Measurements from ENCODE around the gene ADGRD1. TPM values are rescaled to one million over a fixed set of nuclear protein-coding genes. Genes with fewer than 3 reads are reported as not detected.

The ADGRD1 gene
- total and polyA plus RNA-seq, 4 donors: 2.1 to 97.6 (median 31.0) TPM

DNA sequence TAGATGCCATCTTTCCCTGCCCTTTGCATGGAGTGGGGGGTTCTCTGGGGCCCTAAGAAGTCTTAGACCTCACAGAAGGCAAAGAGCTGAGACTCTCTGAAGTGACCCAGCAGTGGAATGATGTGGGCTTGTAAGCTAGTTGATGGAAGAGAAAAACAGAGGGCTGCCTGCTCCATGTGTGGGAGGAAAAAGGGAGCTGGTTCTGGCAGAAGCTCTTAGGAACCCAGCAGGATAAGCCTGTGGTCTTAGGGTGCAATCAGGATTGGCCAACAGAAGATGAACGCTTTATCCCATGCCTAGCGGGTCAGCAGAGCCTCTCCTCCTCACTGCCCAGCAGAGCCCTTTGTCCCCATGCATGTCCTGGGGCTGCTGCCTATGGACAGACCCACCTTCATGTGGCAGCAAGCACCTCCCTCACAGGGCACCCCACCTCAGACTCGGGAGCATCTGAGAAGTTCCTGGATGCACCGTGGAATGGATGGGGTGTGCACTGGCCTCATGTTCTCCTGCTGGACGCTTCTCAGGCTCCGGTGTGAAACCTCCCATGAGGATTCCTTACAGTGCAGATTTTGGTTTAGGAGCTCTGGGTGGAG lies 152.7 kb downstream of the ADGRD1 start:
- ATAC-seq (ENCODE audit: low FRiP score) (no peak), DNase-seq (peak in 1 of 2 donors; percentile 24)
- Histone ChIP-seq H3K4me1 (ENCODE audit: control insufficient read depth in 1 of 2, insufficient read depth in 2 of 2, low read length in 2 of 2) (no peaks in the 10 kb centered on the region), H3K9me3 (ENCODE audit: control insufficient read depth, low read length) (no peaks in the 10 kb centered on the region), H3K27ac (ENCODE audit: low read depth in 1 of 2, low read length in 2 of 2) (no peak overlapping the region), H3K4me3 (ENCODE audit: low read length in 2 of 2) (no peak overlapping the region), H3K27me3 (ENCODE audit: control insufficient read depth in 1 of 2, insufficient read depth in 2 of 2, low read length in 1 of 2) (no peaks in the 10 kb centered on the region), H3K36me3 (ENCODE audit: control insufficient read depth in 1 of 2, insufficient read depth in 2 of 2, low read length in 1 of 2) (no peaks in the 10 kb centered on the region)
- intact Hi-C loops (cut with DNase I): loop anchor here in 1 of 2 donors (10.0 kb wide), 1 partner anchor 898 kb away; no protein-coding TSS in a partner anchor
- WGBS, 2 donors: 92 to 93% methylated on average over 6 of the region's 6 CpGs

DNA sequence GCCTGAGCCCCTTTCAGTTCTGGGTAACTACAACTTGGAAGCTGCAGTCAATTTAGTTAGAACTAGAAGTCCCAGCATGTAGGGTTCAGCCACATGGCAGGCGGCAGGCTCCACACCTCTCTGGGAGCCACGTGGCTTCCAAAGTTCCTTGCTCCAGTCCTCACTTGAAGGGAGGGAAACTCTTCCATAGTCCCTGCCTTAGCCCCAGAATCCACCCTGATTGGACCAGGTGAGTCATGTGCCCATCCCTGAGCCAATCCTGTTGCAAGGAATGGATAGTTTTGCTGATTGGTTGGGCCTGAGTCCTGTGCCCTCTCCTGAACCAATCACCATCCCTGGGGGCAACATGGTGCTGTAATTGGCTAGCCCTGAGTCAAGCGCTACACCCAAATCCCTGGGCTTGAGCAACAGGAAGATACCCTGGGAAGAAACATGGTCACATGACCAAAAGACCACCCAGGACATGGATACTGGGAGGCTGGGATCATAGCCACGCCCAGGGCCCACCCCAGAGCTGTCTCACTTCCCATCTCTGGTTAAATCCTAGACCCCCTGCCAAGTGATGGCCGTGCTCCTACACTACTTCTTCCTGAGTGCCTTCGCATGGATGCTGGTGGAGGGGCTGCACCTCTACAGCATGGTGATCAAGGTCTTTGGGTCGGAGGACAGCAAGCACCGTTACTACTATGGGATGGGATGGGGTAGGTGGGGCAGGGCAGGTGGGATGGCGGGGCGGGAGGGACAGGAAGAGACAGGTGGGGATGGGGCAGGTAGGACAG lies 154.7 kb downstream of the ADGRD1 start:
- DNase-seq (peak; percentile 25 to 48), ATAC-seq (ENCODE audit: low FRiP score) (no peak)
- Histone ChIP-seq H3K9me3 (ENCODE audit: control insufficient read depth, low read length) (no peaks in the 10 kb centered on the region), H3K4me1 (ENCODE audit: control insufficient read depth in 1 of 2, insufficient read depth in 2 of 2, low read length in 2 of 2) (no peaks in the 10 kb centered on the region), H3K27ac (ENCODE audit: low read depth in 1 of 2, low read length in 2 of 2) (no peak overlapping the region), H3K36me3 (ENCODE audit: control insufficient read depth in 1 of 2, insufficient read depth in 2 of 2, low read length in 1 of 2) (no peaks in the 10 kb centered on the region), H3K4me3 (ENCODE audit: low read length in 2 of 2) (no peak overlapping the region), H3K27me3 (ENCODE audit: control insufficient read depth in 1 of 2, insufficient read depth in 2 of 2, low read length in 1 of 2) (no peaks in the 10 kb centered on the region)
- WGBS, 2 donors: 88 to 94% methylated on average over 10 of the region's 10 CpGs
- intact Hi-C loops (cut with DNase I): loop anchor here in 1 of 2 donors (10.0 kb wide), 1 partner anchor 896 kb away; no protein-coding TSS in a partner anchor

DNA sequence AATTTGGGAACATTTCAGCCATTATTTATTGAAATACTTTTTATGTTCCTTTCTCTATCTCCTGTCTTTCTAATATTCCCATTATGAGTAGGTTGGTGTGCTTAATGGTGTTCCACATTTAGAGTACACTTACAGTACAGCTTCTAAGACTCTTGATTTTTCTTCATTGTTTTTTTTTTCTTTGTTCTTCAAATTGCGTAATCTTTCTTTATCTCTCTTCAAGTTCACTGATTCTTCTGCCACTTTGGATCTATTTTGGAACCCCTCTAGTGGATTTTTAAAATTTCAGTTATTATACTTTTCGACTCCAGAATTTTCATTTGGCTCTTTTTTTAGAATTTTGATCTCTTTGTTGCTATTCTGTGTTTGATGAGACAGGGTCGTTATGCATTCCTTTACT lies 157.7 kb downstream of the ADGRD1 start:
- no peak for ATAC-seq (ENCODE audit: low FRiP score)
- H3K4me3 ChIP-seq (ENCODE audit: low read length in 2 of 2): no peak overlapping the region
- intact Hi-C loops (cut with DNase I): no loop called here
- H3K36me3 ChIP-seq (ENCODE audit: control insufficient read depth in 1 of 2, insufficient read depth in 2 of 2, low read length in 1 of 2): no peaks in the 10 kb centered on the region
- H3K27ac ChIP-seq (ENCODE audit: low read depth in 1 of 2, low read length in 2 of 2): no peak overlapping the region
- 92 to 94% methylated on average over 3 of the region's 3 CpGs for WGBS, 2 donors
- no peaks in the 10 kb centered on the region for H3K4me1 ChIP-seq (ENCODE audit: control insufficient read depth in 1 of 2, insufficient read depth in 2 of 2, low read length in 2 of 2)
- no peak for DNase-seq
- no peaks in the 10 kb centered on the region for H3K27me3 ChIP-seq (ENCODE audit: control insufficient read depth in 1 of 2, insufficient read depth in 2 of 2, low read length in 1 of 2)
- H3K9me3 ChIP-seq (ENCODE audit: control insufficient read depth, low read length): no peaks in the 10 kb centered on the region

DNA sequence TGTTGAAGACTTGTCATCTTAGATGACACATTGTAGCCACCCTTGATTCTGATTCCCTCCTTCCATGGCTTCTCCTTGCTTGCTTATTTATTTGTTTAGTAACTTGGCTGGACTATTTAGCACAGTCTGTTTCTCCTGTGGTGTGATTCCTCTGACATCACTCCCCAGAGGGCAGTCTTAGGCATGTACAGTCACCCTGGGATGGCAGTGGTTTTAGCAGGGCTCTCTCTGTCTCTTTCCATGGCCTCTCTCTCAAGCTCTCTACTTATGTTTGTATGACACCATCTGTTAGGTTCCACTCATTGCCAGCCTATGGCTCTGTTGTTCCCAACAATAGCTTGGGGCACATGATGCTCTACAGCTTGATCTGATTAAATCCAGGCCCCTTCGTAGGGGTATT lies 158.3 kb downstream of the ADGRD1 start:
- WGBS, 2 donors: 74 to 79% methylated on average over 1 of the region's 1 CpG
- no peak overlapping the region for H3K27ac ChIP-seq (ENCODE audit: low read depth in 1 of 2, low read length in 2 of 2)
- DNase-seq: peak in 1 of 2 donors; percentile 15
- H3K4me3 ChIP-seq (ENCODE audit: low read length in 2 of 2): no peak overlapping the region
- no peak for ATAC-seq (ENCODE audit: low FRiP score)
- H3K27me3 ChIP-seq (ENCODE audit: control insufficient read depth in 1 of 2, insufficient read depth in 2 of 2, low read length in 1 of 2): no peaks in the 10 kb centered on the region
- H3K9me3 ChIP-seq (ENCODE audit: control insufficient read depth, low read length): no peaks in the 10 kb centered on the region
- H3K36me3 ChIP-seq (ENCODE audit: control insufficient read depth in 1 of 2, insufficient read depth in 2 of 2, low read length in 1 of 2): no peaks in the 10 kb centered on the region
- intact Hi-C loops (cut with DNase I): no loop called here
- no peaks in the 10 kb centered on the region for H3K4me1 ChIP-seq (ENCODE audit: control insufficient read depth in 1 of 2, insufficient read depth in 2 of 2, low read length in 2 of 2)

DNA sequence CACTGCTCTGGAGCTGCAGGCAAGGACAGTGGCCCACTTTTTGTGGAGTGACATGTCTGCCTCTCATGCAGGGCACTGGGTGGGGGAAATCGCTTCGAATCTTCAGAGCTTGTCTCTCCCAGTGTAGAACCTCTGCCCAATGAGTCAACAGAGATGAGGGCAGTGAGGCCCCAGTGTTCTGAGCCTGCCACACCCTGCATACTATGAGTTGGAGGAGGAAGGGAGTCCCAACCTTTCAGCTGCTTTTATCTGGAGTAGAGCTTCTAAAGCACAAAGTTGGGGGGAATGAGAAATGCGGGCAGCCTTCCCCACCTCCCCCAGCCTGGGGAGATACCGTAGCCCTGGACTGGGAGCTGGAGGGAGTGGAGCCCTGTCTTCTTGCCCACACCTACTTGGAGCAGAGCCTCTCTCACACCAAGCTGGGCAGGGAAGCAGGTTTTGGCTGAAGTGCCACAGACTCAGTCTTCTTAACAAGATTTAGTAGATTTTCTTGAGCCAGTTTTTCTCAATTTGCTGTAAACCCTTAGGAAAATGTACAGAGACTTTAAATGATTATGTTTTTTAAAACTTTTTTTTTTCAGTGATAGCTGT lies 159.1 kb downstream of the ADGRD1 start:
- H3K36me3 ChIP-seq (ENCODE audit: control insufficient read depth in 1 of 2, insufficient read depth in 2 of 2, low read length in 1 of 2): no peaks in the 10 kb centered on the region
- H3K4me1 ChIP-seq (ENCODE audit: control insufficient read depth in 1 of 2, insufficient read depth in 2 of 2, low read length in 2 of 2): no peaks in the 10 kb centered on the region
- DNase-seq: peak; percentile 21 to 61
- no peak overlapping the region for H3K4me3 ChIP-seq (ENCODE audit: low read length in 2 of 2)
- WGBS, 2 donors: 86 to 88% methylated on average over 4 of the region's 4 CpGs
- no peaks in the 10 kb centered on the region for H3K27me3 ChIP-seq (ENCODE audit: control insufficient read depth in 1 of 2, insufficient read depth in 2 of 2, low read length in 1 of 2)
- intact Hi-C loops (cut with DNase I): no loop called here
- no peaks in the 10 kb centered on the region for H3K9me3 ChIP-seq (ENCODE audit: control insufficient read depth, low read length)
- ATAC-seq (ENCODE audit: low FRiP score): no peak
- H3K27ac ChIP-seq (ENCODE audit: low read depth in 1 of 2, low read length in 2 of 2): no peak overlapping the region

DNA sequence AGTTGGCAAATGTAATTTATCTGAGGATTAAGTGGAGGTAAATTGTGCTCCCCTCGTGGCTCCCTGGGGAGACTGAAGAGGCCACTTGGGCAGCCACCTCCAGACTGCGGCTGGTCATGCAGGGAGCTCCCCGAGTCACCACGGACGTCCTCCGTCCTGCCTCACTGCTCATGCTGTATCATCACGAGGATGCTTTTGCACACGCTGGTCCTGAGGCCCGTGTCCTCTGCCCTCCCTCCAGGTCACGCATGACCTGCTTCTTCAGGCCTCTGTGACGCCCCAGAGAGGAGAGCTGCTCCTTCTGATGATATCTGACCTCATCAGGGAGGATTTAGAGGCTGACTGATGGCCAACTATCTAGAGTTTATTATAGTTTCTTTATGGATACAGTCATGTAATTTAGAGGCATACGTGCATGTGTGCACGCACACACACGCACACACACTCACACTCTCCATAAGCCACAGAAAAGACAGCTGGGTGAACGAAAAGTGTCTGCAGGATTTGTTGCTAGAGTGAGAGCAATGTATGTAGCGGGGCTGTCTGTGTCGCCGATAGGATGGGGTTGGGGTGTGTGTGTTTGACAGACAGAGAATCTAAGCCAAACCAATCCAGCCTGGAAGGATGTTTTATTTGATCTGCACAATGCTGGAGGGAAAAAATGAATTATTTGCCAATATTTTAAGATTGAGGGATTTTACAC lies 160.0 kb downstream of the ADGRD1 start:
- Histone ChIP-seq H3K9me3 (ENCODE audit: control insufficient read depth, low read length) (no peaks in the 10 kb centered on the region), H3K27ac (ENCODE audit: low read depth in 1 of 2, low read length in 2 of 2) (no peak overlapping the region), H3K4me1 (ENCODE audit: control insufficient read depth in 1 of 2, insufficient read depth in 2 of 2, low read length in 2 of 2) (no peaks in the 10 kb centered on the region), H3K4me3 (ENCODE audit: low read length in 2 of 2) (no peak overlapping the region), H3K36me3 (ENCODE audit: control insufficient read depth in 1 of 2, insufficient read depth in 2 of 2, low read length in 1 of 2) (no peaks in the 10 kb centered on the region), H3K27me3 (ENCODE audit: control insufficient read depth in 1 of 2, insufficient read depth in 2 of 2, low read length in 1 of 2) (no peaks in the 10 kb centered on the region)
- intact Hi-C loops (cut with DNase I): no loop called here
- no peak for ATAC-seq (ENCODE audit: low FRiP score)
- WGBS, 2 donors: 79 to 88% methylated on average over 18 of the region's 18 CpGs
- DNase-seq: peak; percentile 27 to 68

DNA sequence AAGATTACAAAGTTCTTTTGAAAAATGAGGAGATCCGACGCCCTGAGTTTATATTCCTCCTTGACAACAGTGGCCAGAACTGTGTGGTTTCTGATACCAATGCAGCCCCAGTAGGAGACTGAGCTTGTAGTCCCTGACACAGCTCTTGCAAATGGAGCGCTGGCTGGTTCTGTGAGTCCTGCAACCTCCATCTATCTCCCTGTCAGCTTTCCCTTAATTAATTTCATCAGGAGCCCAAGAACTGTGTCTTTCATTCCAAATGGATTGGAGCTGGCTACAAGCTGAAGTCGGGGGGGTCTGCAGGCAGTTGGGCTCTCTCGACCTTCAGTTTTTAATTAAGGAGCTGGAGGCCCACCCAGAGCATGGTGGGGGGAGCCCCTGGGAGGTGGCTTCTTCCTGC lies 160.6 kb downstream of the ADGRD1 start:
- ATAC-seq (ENCODE audit: low FRiP score): no peak
- Histone ChIP-seq H3K27me3 (ENCODE audit: control insufficient read depth in 1 of 2, insufficient read depth in 2 of 2, low read length in 1 of 2) (no peaks in the 10 kb centered on the region), H3K36me3 (ENCODE audit: control insufficient read depth in 1 of 2, insufficient read depth in 2 of 2, low read length in 1 of 2) (no peaks in the 10 kb centered on the region), H3K27ac (ENCODE audit: low read depth in 1 of 2, low read length in 2 of 2) (no peak overlapping the region), H3K4me1 (ENCODE audit: control insufficient read depth in 1 of 2, insufficient read depth in 2 of 2, low read length in 2 of 2) (no peaks in the 10 kb centered on the region), H3K9me3 (ENCODE audit: control insufficient read depth, low read length) (no peaks in the 10 kb centered on the region), H3K4me3 (ENCODE audit: low read length in 2 of 2) (no peak overlapping the region)
- intact Hi-C loops (cut with DNase I): no loop called here
- 76 to 83% methylated on average over 5 of the region's 5 CpGs for WGBS, 2 donors
- peak in 1 of 2 donors; percentile 2 for DNase-seq

DNA sequence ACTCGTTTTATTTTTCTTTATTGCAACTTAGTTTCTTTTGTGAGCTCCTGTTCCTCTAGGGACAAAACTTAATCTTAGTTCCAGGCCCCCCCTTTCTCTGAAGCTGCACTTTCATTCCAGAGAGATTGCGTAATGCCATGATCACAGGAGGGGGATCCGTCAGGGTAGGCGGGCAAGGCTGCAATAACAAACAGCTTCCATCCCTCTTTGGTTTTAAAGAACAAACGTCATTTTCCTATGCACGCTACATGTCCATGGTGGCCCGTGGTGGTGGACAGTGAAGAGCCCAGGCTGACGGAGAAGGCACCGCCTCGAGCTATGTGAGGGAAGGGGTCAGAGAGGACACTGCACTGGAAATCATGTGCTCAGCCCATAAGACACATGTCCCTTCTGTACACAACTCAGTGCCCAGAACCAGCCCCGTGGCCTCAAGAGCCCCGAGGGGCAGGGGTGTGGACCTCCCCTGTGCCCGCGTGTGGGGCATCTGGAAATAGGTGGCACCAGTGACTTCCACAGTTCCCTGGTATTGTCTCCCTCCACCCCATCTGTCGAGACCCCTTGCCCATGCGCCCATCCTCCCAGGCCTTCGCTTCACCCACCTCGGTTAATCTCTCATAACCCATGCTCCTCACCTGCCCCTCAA lies 161.4 kb downstream of the ADGRD1 start:
- ATAC-seq (ENCODE audit: low FRiP score) (peak; percentile 40), DNase-seq (peak; percentile 27 to 60)
- Histone ChIP-seq H3K4me3 (ENCODE audit: low read length in 2 of 2) (no peak overlapping the region), H3K27ac (ENCODE audit: low read depth in 1 of 2, low read length in 2 of 2) (no peak overlapping the region), H3K36me3 (ENCODE audit: control insufficient read depth in 1 of 2, insufficient read depth in 2 of 2, low read length in 1 of 2) (no peaks in the 10 kb centered on the region), H3K27me3 (ENCODE audit: control insufficient read depth in 1 of 2, insufficient read depth in 2 of 2, low read length in 1 of 2) (no peaks in the 10 kb centered on the region), H3K9me3 (ENCODE audit: control insufficient read depth, low read length) (no peaks in the 10 kb centered on the region), H3K4me1 (ENCODE audit: control insufficient read depth in 1 of 2, insufficient read depth in 2 of 2, low read length in 2 of 2) (no peaks in the 10 kb centered on the region)
- intact Hi-C loops (cut with DNase I): no loop called here
- WGBS, 2 donors: 75 to 80% methylated on average over 18 of the region's 18 CpGs

Data from aorta (tissue), 5 donors.